ENCODE measurements around the gene MOB1A. TPM values are rescaled to one million over a fixed set of nuclear protein-coding genes. Genes with fewer than 3 reads are reported as not detected.
"Not testable (repeated sequence)": the region's sequence is repeated elsewhere in the genome, so short reads cannot be mapped to it uniquely, and the experiment has no call there.

The MOB1A gene
- polyA plus RNA-seq, 1 donor from 2014 or later, result 39.2 TPM

DNA sequence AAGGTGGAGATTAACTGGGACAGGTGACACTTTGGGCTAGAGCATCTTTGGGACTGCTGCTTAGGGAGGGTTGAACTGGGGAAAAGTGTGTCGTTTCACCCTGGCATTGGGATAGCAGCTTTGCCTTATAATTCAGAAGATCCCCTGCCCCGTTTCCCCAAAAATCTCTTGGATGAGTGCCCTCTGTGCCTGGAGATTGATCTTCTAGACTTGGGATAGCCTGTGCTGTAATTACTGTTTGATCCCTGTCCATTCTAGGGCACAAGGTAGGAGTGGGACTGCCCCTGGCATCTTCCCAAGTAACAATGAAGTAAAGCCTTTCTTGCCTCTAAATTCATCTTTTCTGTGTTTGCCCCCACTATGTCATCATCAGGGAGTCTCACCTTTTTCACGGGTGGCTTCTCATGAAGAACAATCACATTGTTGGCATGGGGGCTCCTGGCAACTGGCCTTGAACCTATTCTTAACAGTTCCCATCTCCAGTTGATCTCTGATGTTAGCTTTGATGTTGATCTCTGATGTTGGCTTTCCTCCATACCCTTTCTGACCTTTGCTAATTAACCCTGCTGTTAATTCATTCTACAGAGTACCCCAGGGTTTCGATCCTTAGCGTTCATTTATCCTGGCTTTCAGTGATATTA lies 41.3 kb upstream of the MOB1A start:
- H4K20me1 ChIP-seq (ENCODE audit: insufficient read depth), result no peaks in the 10 kb centered on the region
- H3K79me2 ChIP-seq (replicated peaks; ENCODE audit: insufficient read depth, low read length), result no peaks in the 10 kb centered on the region
- no peak for TF ChIP-seq RAD21 (conservative IDR thresholded peaks at IDR 0.05)
- TF ChIP-seq, protein P1, sequence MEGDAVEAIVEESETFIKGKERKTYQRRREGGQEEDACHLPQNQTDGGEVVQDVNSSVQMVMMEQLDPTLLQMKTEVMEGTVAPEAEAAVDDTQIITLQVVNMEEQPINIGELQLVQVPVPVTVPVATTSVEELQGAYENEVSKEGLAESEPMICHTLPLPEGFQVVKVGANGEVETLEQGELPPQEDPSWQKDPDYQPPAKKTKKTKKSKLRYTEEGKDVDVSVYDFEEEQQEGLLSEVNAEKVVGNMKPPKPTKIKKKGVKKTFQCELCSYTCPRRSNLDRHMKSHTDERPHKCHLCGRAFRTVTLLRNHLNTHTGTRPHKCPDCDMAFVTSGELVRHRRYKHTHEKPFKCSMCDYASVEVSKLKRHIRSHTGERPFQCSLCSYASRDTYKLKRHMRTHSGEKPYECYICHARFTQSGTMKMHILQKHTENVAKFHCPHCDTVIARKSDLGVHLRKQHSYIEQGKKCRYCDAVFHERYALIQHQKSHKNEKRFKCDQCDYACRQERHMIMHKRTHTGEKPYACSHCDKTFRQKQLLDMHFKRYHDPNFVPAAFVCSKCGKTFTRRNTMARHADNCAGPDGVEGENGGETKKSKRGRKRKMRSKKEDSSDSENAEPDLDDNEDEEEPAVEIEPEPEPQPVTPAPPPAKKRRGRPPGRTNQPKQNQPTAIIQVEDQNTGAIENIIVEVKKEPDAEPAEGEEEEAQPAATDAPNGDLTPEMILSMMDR (IDR thresholded peaks at IDR 0.05; ENCODE audit: poor library complexity, severe bottlenecking), result no peak
- TF ChIP-seq MXI1 (conservative IDR thresholded peaks at IDR 0.05; ENCODE audit: poor library complexity, severe bottlenecking), result no peak
- no peak overlapping the region for H2AFZ ChIP-seq (ENCODE audit: low read depth, low read length)
- no peak overlapping the region for H3K4me3 ChIP-seq (ENCODE audit: low read length)
- no peaks in the 10 kb centered on the region for H3K36me3 ChIP-seq (ENCODE audit: insufficient read depth, low read length)
- no peaks in the 10 kb centered on the region for H3K9me3 ChIP-seq (ENCODE audit: low read length)
- H3K9me2 ChIP-seq (ENCODE audit: insufficient read depth, low read length), result no peaks in the 10 kb centered on the region
- H3K27me3 ChIP-seq (ENCODE audit: insufficient read depth, low read depth, low read length), result no peaks in the 10 kb centered on the region
- H3K27ac ChIP-seq (ENCODE audit: low read length), result no peak overlapping the region
- H3K4me2 ChIP-seq (ENCODE audit: low read length), result no peak overlapping the region
- no peaks in the 10 kb centered on the region for H3F3A ChIP-seq (ENCODE audit: insufficient read depth, low read length, poor library complexity, severe bottlenecking)
- H3K9ac ChIP-seq (ENCODE audit: low read length), result no peak overlapping the region

DNA sequence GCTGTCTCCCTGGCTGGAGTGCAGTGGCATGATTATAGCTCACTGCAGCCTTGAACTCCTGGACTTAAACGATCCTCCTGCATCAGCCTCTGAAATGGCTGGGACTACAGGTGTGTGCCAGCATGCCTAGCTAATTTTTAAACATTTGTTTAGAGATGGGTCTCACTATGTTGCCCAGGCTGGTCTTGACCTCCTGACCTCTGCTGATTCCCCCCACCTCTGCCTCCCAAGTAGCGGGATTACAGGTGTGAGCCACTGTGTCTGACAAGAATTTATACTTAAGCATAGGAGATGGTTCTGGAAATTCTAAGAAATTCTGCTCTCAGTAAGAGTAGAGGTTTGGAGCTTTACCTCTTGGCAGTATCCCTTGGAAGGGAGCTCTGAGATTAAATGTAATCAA lies 38.0 kb upstream of the MOB1A start:
- Histone ChIP-seq H3K27ac (ENCODE audit: low read length) (no peak overlapping the region), H3K9me3 (ENCODE audit: low read length) (no peaks in the 10 kb centered on the region), H3K36me3 (ENCODE audit: insufficient read depth, low read length) (no peaks in the 10 kb centered on the region), H3K4me3 (ENCODE audit: low read length) (no peak overlapping the region), H3K27me3 (ENCODE audit: insufficient read depth, low read depth, low read length) (no peaks in the 10 kb centered on the region), H4K20me1 (ENCODE audit: insufficient read depth) (no peaks in the 10 kb centered on the region), H3K79me2 (replicated peaks; ENCODE audit: insufficient read depth, low read length) (no peaks in the 10 kb centered on the region), H3K9me2 (ENCODE audit: insufficient read depth, low read length) (no peaks in the 10 kb centered on the region), H3K9ac (ENCODE audit: low read length) (no peak overlapping the region), H3K4me2 (ENCODE audit: low read length) (no peak overlapping the region), H3F3A (ENCODE audit: insufficient read depth, low read length, poor library complexity, severe bottlenecking) (no peaks in the 10 kb centered on the region), H2AFZ (ENCODE audit: low read depth, low read length) (no peak overlapping the region)
- TF ChIP-seq POLR2AphosphoS5 (IDR thresholded peaks at IDR 0.05) (no peak), RAD21 (conservative IDR thresholded peaks at IDR 0.05) (no peak), EP300 (conservative IDR thresholded peaks at IDR 0.05; ENCODE audit: poor library complexity, severe bottlenecking) (no peak), EZH2 (IDR thresholded peaks at IDR 0.05; ENCODE audit: borderline replicate concordance, insufficient read depth, low read length, poor library complexity, severe bottlenecking) (no peak)

DNA sequence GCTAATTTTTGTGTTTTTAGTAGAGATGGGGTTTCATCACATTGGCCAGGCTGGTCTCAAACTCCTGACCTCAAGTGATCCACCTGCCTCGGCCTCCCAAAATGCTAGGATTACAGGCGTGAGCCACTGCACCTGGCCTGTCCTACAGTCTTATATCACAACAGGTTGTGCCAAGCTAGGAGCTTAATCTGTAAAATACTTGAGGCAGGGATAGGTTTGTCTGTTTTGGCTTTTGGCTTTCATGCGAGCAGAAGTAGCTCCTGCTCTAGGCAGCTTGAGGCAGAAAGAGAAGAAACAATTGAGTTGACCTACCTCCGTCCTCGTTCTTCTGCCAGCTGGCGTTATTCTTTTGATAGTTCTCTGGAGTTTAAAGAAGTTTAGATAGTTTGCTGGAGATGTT lies 37.1 kb upstream of the MOB1A start:
- not testable (repeated sequence) for H3K4me2 ChIP-seq (ENCODE audit: low read length); H3K36me3 ChIP-seq (ENCODE audit: insufficient read depth, low read length); H3K9ac ChIP-seq (ENCODE audit: low read length); H3K79me2 ChIP-seq (replicated peaks; ENCODE audit: insufficient read depth, low read length); H3K9me3 ChIP-seq (ENCODE audit: low read length); H2AFZ ChIP-seq (ENCODE audit: low read depth, low read length); H3F3A ChIP-seq (ENCODE audit: insufficient read depth, low read length, poor library complexity, severe bottlenecking); H3K4me3 ChIP-seq (ENCODE audit: low read length); H3K27me3 ChIP-seq (ENCODE audit: insufficient read depth, low read depth, low read length); H4K20me1 ChIP-seq (ENCODE audit: insufficient read depth); H3K27ac ChIP-seq (ENCODE audit: low read length); H3K9me2 ChIP-seq (ENCODE audit: insufficient read depth, low read length)

GRCh38 chr2:74212702-74213410 lies 34.2 kb upstream of the MOB1A start:
- Histone ChIP-seq H3K4me3 (ENCODE audit: low read length) (no peak overlapping the region), H3K9me2 (ENCODE audit: insufficient read depth, low read length) (no peaks in the 10 kb centered on the region), H3K9ac (ENCODE audit: low read length) (no peak overlapping the region), H3K9me3 (ENCODE audit: low read length) (no peaks in the 10 kb centered on the region), H3K27ac (ENCODE audit: low read length) (no peak overlapping the region), H3K36me3 (ENCODE audit: insufficient read depth, low read length) (no peaks in the 10 kb centered on the region), H3F3A (ENCODE audit: insufficient read depth, low read length, poor library complexity, severe bottlenecking) (no peaks in the 10 kb centered on the region), H3K79me2 (replicated peaks; ENCODE audit: insufficient read depth, low read length) (no peaks in the 10 kb centered on the region), H2AFZ (ENCODE audit: low read depth, low read length) (no peak overlapping the region), H3K27me3 (ENCODE audit: insufficient read depth, low read depth, low read length) (no peaks in the 10 kb centered on the region), H4K20me1 (ENCODE audit: insufficient read depth) (no peaks in the 10 kb centered on the region), H3K4me2 (ENCODE audit: low read length) (no peak overlapping the region)
- TF ChIP-seq, protein P1 (IDR thresholded peaks at IDR 0.05; ENCODE audit: poor library complexity, severe bottlenecking), result no peak
- TF ChIP-seq, protein P2, sequence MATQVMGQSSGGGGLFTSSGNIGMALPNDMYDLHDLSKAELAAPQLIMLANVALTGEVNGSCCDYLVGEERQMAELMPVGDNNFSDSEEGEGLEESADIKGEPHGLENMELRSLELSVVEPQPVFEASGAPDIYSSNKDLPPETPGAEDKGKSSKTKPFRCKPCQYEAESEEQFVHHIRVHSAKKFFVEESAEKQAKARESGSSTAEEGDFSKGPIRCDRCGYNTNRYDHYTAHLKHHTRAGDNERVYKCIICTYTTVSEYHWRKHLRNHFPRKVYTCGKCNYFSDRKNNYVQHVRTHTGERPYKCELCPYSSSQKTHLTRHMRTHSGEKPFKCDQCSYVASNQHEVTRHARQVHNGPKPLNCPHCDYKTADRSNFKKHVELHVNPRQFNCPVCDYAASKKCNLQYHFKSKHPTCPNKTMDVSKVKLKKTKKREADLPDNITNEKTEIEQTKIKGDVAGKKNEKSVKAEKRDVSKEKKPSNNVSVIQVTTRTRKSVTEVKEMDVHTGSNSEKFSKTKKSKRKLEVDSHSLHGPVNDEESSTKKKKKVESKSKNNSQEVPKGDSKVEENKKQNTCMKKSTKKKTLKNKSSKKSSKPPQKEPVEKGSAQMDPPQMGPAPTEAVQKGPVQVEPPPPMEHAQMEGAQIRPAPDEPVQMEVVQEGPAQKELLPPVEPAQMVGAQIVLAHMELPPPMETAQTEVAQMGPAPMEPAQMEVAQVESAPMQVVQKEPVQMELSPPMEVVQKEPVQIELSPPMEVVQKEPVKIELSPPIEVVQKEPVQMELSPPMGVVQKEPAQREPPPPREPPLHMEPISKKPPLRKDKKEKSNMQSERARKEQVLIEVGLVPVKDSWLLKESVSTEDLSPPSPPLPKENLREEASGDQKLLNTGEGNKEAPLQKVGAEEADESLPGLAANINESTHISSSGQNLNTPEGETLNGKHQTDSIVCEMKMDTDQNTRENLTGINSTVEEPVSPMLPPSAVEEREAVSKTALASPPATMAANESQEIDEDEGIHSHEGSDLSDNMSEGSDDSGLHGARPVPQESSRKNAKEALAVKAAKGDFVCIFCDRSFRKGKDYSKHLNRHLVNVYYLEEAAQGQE (IDR thresholded peaks at IDR 0.05; ENCODE audit: borderline replicate concordance), result no peak
- TF ChIP-seq TAF1 (IDR thresholded peaks at IDR 0.05; ENCODE audit: low read depth), result no peak

Data from neural cell (in vitro differentiated cells).